GM10266 (cell line): Measurements from ENCODE around the gene CDKN3.
"Not testable (repeated sequence)": the region's sequence is repeated elsewhere in the genome, so short reads cannot be mapped to it uniquely, and the experiment has no call there.

Experiments
- DNase-seq: peaks from one replicate; pipeline ENCODE4 v3.0.0; 2012; ENCODE audit errors: extremely low spot score
- CTCF ChIP-seq: IDR thresholded peaks from 2 replicates; pipeline ENCODE4 v1.5.1; 2012; ENCODE audit warnings: mild to moderate bottlenecking, low read depth; ENCODE audit not compliant: control insufficient read depth, insufficient read depth; ENCODE audit errors: missing control alignments

The CDKN3 gene

GRCh38 chr14:54425068-54425467, 28.3 kb downstream of the CDKN3 start:
- no peak for TF ChIP-seq CTCF
- no peak for DNase-seq

- DNase-seq: no peak
- TF ChIP-seq CTCF: no peak
Observed at GRCh38 chr14:54425537-54426274, 28.9 kb downstream of the CDKN3 start.

- DNase-seq: no peak
- no peak for TF ChIP-seq CTCF
Observed at GRCh38 chr14:54427871-54428270, 31.1 kb downstream of the CDKN3 start.

- no peak for TF ChIP-seq CTCF
- DNase-seq: no peak
Observed at GRCh38 chr14:54428527-54428926, 31.7 kb downstream of the CDKN3 start.

- no peak for DNase-seq
- TF ChIP-seq CTCF: no peak
Observed at GRCh38 chr14:54435500-54435981, 38.7 kb downstream of the CDKN3 start.

- DNase-seq: not testable (repeated sequence)
Observed at GRCh38 chr14:54437954-54438353, 41.1 kb downstream of the CDKN3 start.

- no peak for DNase-seq
- TF ChIP-seq CTCF: no peak
Observed at GRCh38 chr14:54438703-54439102, 41.9 kb downstream of the CDKN3 start.
